ENCODE data around the gene VSIG8.

GRCh38 chr1:159869607-159870006, 7.2 kb upstream of the VSIG8 start:
- no peak for TF ChIP-seq CTCF (IDR thresholded peaks at IDR 0.05 in 2 of 3, conservative IDR thresholded peaks at IDR 0.05 in 1 of 3; ENCODE audit: borderline replicate concordance in 1 of 3, insufficient read depth in 1 of 3, low read depth in 2 of 3, low read length in 2 of 3)
- TF ChIP-seq MAX (IDR thresholded peaks at IDR 0.05), result no peak
- no peak for TF ChIP-seq ATF3 (IDR thresholded peaks at IDR 0.05)
- no peak for TF ChIP-seq EZH2 (IDR thresholded peaks at IDR 0.05)
- no peak for TF ChIP-seq FOSL1 (IDR thresholded peaks at IDR 0.05; ENCODE audit: low read depth)
- no peak for TF ChIP-seq RAD21 (IDR thresholded peaks at IDR 0.05; ENCODE audit: low read depth)
